ACC112 (cell line): ENCODE results near the gene PLEKHF1.

Experiments used
- H2AFZ ChIP-seq: fragments of 200-600 bp; sonication (generic); one replicate; pipeline ENCODE4 v1.6.0; 2017; ENCODE audit warnings: antibody characterized with exemption, low read length; ENCODE audit not compliant: unreplicated experiment
- H3K27ac ChIP-seq: fragments of 200-600 bp; sonication (generic); 2 replicates; pipeline ENCODE4 v1.5.1; 2014; ENCODE audit warnings: low read depth, mild to moderate bottlenecking, antibody characterized with exemption, low read length, moderate library complexity
- H3K27me3 ChIP-seq: fragments of 200-600 bp; sonication (generic); 2 replicates; pipeline ENCODE4 v1.6.1; 2014; ENCODE audit warnings: mild to moderate bottlenecking, antibody characterized with exemption, low read length, moderate library complexity, mixed read lengths; ENCODE audit not compliant: insufficient read depth
- H3K36me3 ChIP-seq: fragments of 200-600 bp; sonication (generic); 2 replicates; pipeline ENCODE4 v1.6.1; 2016; ENCODE audit warnings: mild to moderate bottlenecking, antibody characterized with exemption, low read length, moderate library complexity, mixed read lengths; ENCODE audit not compliant: insufficient read depth
- H3K4me1 ChIP-seq: fragments of 200-600 bp; sonication (generic); one replicate; pipeline ENCODE4 v1.6.1; 2016; ENCODE audit warnings: low read length, mixed read lengths; ENCODE audit not compliant: insufficient read depth, unreplicated experiment, control insufficient read depth
- H3K4me3 ChIP-seq: fragments of 200-600 bp; sonication (generic); 2 replicates; pipeline ENCODE4 v1.5.1; 2014; ENCODE audit warnings: mild to moderate bottlenecking, low read depth, low read length
- H3K79me2 ChIP-seq: fragments of 200-600 bp; sonication (generic); one replicate; pipeline ENCODE4 v1.6.0; 2016; ENCODE audit warnings: low read length; ENCODE audit not compliant: control insufficient read depth, unreplicated experiment, insufficient read depth

The PLEKHF1 gene

DNA sequence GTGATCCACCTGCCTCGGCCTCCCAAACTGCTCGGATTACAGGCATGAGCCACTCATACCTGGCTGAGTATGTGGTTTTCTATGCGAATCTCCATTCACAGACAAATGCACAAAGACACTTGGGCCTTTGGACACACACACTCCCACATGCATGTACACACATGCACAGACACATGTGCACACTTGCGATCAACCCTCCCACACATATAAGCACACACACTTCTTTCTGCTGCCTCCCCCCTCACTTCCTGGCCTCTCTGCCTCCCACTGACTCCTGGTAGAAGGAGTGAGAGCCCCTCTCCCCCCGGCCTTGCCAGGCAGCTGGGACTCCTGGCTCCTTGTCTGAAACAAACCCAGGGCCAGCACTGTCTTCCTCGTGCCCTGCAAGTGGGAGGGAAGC lies 29.3 kb upstream of the PLEKHF1 start:
- no peak overlapping the region for H2AFZ ChIP-seq
- no peaks in the 10 kb centered on the region for H3K36me3 ChIP-seq
- H3K4me3 ChIP-seq = no peak overlapping the region
- no peaks in the 10 kb centered on the region for H3K4me1 ChIP-seq
- no peaks in the 10 kb centered on the region for H3K27me3 ChIP-seq
- no peaks in the 10 kb centered on the region for H3K79me2 ChIP-seq
- H3K27ac ChIP-seq = no peak overlapping the region

GRCh38 chr19:29636553-29637360 lies 28.5 kb upstream of the PLEKHF1 start:
- Histone ChIP-seq H3K27me3 (no peaks in the 10 kb centered on the region), H3K27ac (no peak overlapping the region), H3K4me1 (no peaks in the 10 kb centered on the region), H2AFZ (no peak overlapping the region), H3K4me3 (no peak overlapping the region), H3K79me2 (no peaks in the 10 kb centered on the region), H3K36me3 (no peaks in the 10 kb centered on the region)

DNA sequence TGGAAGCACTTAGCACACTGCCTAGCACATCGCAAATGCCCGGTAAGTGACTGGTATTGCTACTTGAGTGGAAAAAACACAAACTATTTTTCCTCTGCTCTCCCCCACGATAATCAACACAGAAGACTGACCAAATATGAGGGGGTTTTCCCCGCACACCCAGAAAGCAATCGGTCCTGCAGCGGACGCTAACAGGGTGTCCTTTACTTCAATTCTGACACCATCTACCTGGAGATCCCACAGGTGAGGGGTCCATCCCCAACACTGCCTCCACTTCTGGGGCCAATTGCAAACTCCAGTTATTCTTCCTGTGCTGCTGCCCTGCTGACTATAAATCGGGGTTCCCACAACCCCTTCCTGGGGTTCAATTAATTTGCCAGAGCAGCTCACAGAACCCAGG lies 26.2 kb upstream of the PLEKHF1 start:
- no peaks in the 10 kb centered on the region for H3K27me3 ChIP-seq
- H3K36me3 ChIP-seq = no peaks in the 10 kb centered on the region
- no peak overlapping the region for H3K27ac ChIP-seq
- no peaks in the 10 kb centered on the region for H3K79me2 ChIP-seq
- no peak overlapping the region for H2AFZ ChIP-seq
- H3K4me3 ChIP-seq = no peak overlapping the region
- H3K4me1 ChIP-seq = no peaks in the 10 kb centered on the region

DNA sequence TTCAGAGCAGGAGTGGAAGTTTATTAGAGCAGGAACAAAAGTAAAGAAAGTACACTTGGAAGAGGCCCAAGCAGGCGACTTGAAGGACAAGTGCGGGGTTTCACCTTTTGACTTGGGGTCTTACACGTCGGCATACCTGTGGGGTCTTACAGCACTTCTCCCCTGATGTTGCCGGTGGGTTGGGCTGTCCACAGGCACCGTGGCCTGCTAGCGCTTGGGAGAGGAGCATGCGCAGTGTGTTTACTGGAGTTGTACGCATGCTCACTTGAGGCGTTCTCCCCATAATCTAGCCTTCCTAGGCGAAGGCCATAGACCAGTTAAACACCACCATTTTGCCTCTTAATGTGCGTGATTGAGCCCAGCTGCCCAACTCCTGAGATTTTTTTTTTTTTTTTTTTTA lies 25.0 kb upstream of the PLEKHF1 start:
- H3K4me1 ChIP-seq = peaks cover 2% of the 10 kb centered on the region
- no peak overlapping the region for H3K4me3 ChIP-seq
- no peaks in the 10 kb centered on the region for H3K36me3 ChIP-seq
- no peak overlapping the region for H3K27ac ChIP-seq
- no peaks in the 10 kb centered on the region for H3K79me2 ChIP-seq
- H2AFZ ChIP-seq = no peak overlapping the region
- H3K27me3 ChIP-seq = no peaks in the 10 kb centered on the region

DNA sequence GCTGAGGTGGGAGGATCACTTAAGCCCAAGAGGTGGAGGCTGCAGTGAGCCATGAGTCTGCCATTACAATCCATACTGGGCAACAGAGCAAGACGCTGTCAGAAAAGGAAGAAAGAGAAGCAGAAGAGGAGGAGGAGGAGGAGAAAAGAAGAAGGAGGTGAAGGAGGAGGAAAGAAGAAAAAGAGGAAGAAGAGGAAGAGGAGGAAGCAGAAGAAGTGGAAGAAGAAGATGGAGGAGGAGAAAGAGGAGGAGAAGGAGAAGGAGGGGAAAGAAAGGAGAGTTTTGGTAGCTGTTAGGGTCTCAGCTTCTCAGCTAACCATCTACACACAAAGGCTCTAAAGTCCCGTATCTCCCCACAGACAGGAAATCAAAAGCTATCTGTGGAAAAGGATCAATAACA lies 23.7 kb upstream of the PLEKHF1 start:
- H3K27ac ChIP-seq = no peak overlapping the region
- no peaks in the 10 kb centered on the region for H3K27me3 ChIP-seq
- H3K36me3 ChIP-seq = no peaks in the 10 kb centered on the region
- H3K4me1 ChIP-seq = peaks cover 12% of the 10 kb centered on the region
- H3K79me2 ChIP-seq = no peaks in the 10 kb centered on the region
- H2AFZ ChIP-seq = no peak overlapping the region
- H3K4me3 ChIP-seq = no peak overlapping the region

GRCh38 chr19:29643361-29643935 lies 21.8 kb upstream of the PLEKHF1 start:
- no peaks in the 10 kb centered on the region for H3K79me2 ChIP-seq
- H3K27ac ChIP-seq = no peak overlapping the region
- H3K27me3 ChIP-seq = no peaks in the 10 kb centered on the region
- no peak overlapping the region for H3K4me3 ChIP-seq
- H3K4me1 ChIP-seq = peaks cover 12% of the 10 kb centered on the region
- no peak overlapping the region for H2AFZ ChIP-seq
- H3K36me3 ChIP-seq = no peaks in the 10 kb centered on the region

DNA sequence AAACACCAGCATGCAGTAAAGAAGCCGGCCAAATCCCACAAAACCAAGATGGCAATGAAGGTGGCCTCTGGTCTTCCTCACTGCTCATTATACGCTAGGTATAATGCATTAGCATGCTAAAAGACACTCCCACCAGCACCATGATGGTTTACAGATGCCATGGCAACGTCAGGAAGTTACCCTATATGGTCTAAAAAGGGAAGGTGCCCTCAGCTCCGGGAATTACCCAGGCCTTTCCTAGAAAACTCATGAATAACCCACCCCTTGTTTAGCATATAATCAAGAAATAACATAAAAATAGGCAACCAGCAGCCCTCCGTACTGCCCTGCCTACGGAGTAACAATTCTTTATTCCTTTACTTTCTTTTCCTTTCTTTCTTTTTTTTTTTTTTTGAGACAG lies 21.1 kb upstream of the PLEKHF1 start:
- H3K27ac ChIP-seq = no peak overlapping the region
- no peak overlapping the region for H2AFZ ChIP-seq
- no peaks in the 10 kb centered on the region for H3K36me3 ChIP-seq
- peaks cover 12% of the 10 kb centered on the region for H3K4me1 ChIP-seq
- H3K4me3 ChIP-seq = no peak overlapping the region
- no peaks in the 10 kb centered on the region for H3K27me3 ChIP-seq
- no peaks in the 10 kb centered on the region for H3K79me2 ChIP-seq

- no peak overlapping the region for H3K27ac ChIP-seq
- H3K27me3 ChIP-seq = no peaks in the 10 kb centered on the region
- peak overlapping the region; percentile 56 for H3K4me3 ChIP-seq
- no peaks in the 10 kb centered on the region for H3K36me3 ChIP-seq
- no peak overlapping the region for H2AFZ ChIP-seq
- peaks cover 12% of the 10 kb centered on the region for H3K4me1 ChIP-seq
- H3K79me2 ChIP-seq = no peaks in the 10 kb centered on the region
These were observed 19.8 kb upstream of the PLEKHF1 start for GRCh38 chr19:29645491-29645867.

GRCh38 chr19:29645911-29646310 lies 19.4 kb upstream of the PLEKHF1 start:
- H3K27ac ChIP-seq = no peak overlapping the region
- peak overlapping the region; percentile 56 for H3K4me3 ChIP-seq
- H3K79me2 ChIP-seq = no peaks in the 10 kb centered on the region
- no peaks in the 10 kb centered on the region for H3K27me3 ChIP-seq
- H3K4me1 ChIP-seq = peaks cover 12% of the 10 kb centered on the region
- H2AFZ ChIP-seq = peak overlapping the region; percentile 46
- no peaks in the 10 kb centered on the region for H3K36me3 ChIP-seq

DNA sequence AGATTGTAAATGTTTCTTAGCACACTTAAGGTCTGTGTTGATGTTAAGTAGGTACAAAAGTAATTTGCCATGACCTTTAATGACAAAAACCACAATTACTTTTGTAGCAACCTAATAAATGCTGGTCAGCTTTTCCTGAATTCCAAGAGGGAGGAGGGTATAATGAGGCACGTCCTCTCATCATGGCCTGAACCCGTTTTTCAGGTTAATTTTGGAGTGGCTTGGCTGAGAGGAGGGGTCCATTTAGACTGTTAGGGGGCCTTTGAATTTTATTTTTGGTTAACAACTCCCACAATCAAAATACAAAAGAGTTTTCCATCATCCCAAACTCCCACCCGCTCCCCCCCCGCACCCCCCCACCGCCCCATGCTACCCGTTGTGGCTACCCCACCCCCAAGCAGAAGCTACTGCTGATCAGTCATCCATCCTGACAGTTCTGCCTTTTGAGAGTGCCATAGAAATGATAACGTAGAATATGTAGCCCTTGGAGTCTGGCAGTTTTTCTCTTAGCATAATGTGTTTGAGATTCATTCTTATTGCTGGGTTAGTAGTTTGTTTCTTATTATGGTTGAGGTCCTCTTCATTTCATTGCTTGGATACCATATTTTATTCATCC lies 14.4 kb upstream of the PLEKHF1 start:
- no peak overlapping the region for H3K27ac ChIP-seq
- no peak overlapping the region for H3K4me3 ChIP-seq
- H3K27me3 ChIP-seq = peaks cover 15% of the 10 kb centered on the region; the same call in 1 of the 2 replicates
- no peaks in the 10 kb centered on the region for H3K36me3 ChIP-seq
- peaks cover 4% of the 10 kb centered on the region for H3K4me1 ChIP-seq
- no peaks in the 10 kb centered on the region for H3K79me2 ChIP-seq
- no peak overlapping the region for H2AFZ ChIP-seq
